GM21360 (cell line): ENCODE measurements around the gene FAM184A.

ENCODE experiments used
- ATAC-seq: cut with Tn5 transposase; IDR thresholded peaks from one replicate; pipeline ENCODE4 v1.9.1; 2021; ENCODE audit warnings: mild to moderate bottlenecking, moderate library complexity; ENCODE audit not compliant: unreplicated experiment

The FAM184A gene

GRCh38 chr6:118918329-118918725 is 160.1 kb downstream of the FAM184A start:
- ATAC-seq = no peak

- no peak for ATAC-seq
These were observed 160.7 kb downstream of the FAM184A start for GRCh38 chr6:118917546-118918328.

GRCh38 chr6:118914598-118914997 is 163.9 kb downstream of the FAM184A start:
- ATAC-seq = no peak

- ATAC-seq = no peak
These were observed 165.3 kb downstream of the FAM184A start for GRCh38 chr6:118913161-118913560.

- ATAC-seq = no peak
These were observed 165.8 kb downstream of the FAM184A start for GRCh38 chr6:118912646-118913045.
